ENCODE data around the gene RAP1GAP2. TPM values are rescaled to one million over a fixed set of nuclear protein-coding genes. Genes with fewer than 3 reads are reported as not detected.

The RAP1GAP2 gene
- total RNA-seq, 1 donor from 2014 or later: 5.7 TPM

DNA sequence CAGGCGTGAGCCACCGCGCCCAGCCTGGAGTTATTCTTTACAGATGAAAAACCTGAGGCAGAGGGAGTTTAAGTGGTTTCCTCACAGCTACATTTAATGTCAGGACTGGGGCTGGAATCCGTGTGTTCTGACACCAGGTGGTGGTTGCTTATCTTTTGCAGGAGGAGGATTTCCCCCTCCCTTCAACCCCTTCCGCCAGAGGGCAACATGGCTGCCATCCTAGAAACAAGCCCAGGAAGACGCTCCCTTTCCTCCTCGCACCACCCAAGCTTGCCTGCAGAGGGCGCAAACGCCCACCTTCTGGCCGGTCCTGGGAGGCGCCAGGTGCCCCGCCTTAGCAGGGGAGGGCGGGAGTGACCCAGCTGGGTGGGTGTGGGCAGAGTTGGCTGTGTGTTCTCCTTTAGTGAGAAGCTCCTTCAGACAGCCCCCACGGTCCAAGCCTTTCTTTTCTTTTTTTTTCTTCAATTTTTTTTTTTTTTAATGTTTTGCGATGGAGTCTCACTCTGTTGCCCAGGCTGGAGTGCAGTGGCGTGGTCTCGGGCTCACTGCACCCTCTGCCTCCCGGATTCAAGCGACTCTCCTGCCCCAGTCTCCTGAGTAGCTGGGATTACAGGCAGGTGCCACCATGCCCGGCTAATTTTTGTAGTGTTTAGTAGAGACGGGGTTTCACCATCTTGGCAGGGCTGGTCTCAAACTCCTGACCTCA, 9.9 kb upstream of the RAP1GAP2 start:
- DNase-seq: peak; percentile 90

DNA sequence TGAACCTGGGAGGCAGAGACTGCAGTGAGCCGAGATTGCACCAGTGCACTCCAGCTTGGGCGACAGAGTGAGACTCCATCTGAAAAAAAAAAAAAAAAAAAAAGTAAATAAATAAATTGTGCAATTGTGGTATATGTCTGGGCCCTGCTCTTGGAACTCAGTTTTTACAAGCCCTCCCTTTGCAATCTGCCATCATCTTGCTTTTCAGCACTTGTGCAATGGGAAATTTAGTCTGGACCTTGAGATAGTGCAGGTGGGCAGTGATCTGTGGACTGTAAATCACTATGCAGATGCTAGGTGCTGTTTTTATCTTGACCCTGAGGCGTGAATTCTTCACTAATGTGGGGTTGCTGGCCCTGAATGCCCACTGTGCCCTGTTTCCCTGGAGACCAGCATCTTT, 6.5 kb upstream of the RAP1GAP2 start:
- no peak for DNase-seq

DNA sequence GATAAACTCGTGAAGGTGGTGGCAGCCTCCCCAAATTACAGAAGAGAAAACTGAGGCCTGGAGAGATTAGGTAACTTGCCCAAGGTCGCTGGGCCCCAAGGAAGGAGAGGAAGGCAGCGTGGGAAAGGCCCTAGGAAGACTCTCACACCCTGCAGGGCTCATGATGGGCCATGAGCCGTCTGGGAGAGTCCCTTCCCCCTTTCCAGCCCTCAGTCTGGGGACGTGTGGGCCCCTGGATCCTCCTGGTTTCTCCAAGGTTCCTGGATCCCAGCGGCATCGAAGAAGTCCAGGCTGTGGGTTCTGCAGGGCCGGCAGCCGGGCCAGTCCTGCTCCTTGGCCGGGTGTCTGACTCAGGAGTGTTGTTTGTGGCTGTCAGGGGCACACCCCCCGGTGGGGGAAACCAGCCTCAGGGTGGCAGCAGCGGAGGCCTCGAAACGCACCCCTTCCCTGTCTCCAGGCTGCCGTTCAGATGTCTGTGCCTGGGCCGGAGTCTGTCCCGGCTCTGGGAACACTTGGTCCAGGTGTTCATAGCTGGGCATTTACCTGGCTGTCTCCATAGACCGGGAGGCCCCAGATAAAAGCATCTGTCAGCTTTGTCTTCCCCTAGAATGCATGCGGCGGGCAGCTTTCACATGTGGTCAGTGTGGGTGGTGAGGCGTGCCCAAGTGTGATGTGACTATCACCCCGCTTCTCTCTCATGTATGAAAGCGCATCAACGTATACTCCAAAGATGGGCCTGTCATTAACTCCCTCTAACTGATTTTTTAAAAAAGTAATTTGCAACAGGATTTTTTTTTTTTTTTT, 3.7 kb upstream of the RAP1GAP2 start:
- DNase-seq: no peak

DNA sequence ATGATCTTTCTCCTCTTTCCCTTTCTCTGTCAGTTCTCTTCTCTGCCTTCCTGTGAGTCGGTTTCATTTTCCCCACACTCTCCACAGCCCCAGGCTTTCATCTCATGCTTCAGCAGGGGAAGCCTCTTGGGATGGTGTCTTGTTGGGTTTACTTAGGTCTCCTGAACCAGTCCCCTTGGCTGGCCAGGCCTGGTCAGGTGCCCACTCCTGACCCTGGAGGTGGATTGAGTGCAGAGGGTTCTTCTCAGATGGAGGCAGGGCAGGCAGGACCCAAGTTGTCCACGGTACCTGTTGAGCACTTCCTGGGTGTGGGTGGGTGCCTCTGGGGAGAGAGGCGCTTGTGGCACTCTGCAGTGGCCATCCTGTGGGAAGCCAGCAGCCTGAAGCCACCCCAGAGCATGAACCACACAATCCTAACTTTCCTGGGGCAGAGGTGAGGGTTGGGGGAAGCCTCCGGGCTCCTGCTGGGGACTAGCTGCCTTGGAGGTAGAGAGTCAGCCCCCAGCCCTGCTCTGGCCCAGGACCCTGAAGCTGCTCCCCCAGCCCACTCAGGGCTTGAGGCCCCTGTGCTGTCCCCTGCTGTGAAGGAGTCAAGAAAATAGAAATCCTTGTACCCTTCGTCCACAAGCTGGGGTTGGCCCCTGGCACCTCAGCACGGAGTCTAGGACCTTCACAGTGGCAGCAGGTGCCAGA, 2.0 kb upstream of the RAP1GAP2 start:
- DNase-seq: no peak

DNA sequence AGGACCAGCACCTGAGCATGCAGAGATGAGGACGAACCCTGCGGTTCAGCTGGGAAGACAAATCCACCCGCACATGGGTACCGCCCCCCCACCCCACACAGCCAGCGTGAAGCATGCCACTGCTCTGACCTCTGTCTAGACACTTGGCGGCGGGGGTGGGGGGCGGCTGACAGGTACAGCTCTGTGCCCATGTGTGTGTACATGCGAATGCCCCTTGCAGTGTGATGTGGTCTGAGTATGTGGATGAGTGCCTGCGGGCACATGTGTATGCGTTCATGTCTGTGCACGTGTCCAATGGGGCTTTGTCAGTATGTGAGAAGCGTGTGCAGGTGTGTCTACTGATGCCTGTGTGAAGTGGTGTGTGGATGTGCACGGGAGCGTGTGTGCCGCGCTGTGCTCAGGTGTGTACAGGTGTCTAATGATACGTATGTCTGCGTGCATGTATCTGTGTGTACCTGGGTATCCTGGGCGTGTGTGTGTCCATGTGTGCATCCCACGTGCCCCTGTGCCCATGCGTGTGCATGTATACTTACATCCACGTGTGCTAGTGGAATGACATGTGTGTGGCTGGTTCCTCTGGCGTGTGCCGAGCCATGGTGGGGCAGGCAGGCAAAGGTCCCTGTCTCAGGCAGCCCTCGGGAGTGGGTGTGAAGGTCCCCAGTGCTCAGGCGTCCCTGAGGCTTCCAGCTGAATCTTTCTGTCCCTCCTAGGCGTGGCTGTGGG, 636 bp upstream of the RAP1GAP2 start:
- no peak for DNase-seq

DNA sequence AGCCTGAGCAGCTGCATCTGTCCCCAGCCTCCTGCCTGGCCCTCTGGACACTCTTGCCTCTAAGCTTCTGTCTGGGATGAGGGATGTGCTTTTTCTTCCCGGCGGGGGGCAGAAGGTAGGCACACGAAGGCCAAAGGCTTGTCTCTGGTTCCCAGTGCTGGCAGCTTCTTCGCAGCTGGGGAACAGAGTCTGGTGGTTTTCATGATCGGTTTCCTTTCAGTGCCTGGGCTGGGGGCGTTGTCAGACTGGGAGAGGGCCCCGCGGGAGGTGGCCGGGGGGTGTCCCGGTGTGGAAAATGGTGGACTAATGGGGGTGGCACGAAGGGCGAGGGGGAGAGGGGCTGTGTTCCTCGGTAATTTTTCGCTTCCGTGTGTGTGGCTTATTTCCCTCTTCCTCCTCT, 988 bp downstream of the RAP1GAP2 start:
- no peak for DNase-seq

DNA sequence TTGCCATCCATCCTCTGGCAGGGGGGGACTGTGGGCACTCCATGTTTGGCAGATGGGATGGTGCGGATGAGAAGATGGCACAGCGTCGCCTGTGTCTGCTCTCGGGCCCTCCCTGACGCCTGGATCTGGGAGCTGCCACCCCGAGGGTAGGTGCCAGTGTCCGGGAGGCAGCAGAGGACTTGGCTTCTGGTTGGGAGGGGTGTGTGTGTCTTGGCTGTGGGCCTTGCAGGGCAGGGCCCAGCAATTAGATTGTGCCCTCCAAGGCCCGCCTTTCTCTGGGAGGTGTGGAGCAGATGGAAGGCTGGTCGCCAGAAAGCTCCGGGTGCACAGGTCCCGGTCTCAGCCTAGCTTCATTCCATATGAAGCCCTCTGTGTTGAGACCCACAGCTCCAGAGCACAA, 1.4 kb downstream of the RAP1GAP2 start:
- DNase-seq: no peak

DNA sequence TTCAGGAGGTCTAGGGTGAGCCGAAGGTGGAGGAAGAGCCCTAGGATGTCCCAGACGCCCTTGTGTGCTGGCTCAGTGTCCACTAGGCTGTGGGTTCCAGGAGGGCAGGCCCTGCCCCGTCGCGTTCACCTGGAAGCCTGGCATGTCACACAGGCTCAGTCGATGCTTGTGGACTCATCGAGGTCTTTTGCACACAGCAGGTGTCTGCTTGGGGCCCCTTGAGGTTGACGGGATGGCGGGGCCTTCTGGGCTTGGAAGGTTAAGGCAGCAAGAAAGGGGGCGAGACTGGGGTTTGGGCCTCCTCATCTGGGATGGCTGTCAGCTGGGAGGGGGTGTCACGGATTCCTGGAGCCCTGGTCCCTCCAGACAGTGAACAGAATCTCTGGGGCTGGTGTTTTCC, 1.9 kb downstream of the RAP1GAP2 start:
- DNase-seq: no peak

DNA sequence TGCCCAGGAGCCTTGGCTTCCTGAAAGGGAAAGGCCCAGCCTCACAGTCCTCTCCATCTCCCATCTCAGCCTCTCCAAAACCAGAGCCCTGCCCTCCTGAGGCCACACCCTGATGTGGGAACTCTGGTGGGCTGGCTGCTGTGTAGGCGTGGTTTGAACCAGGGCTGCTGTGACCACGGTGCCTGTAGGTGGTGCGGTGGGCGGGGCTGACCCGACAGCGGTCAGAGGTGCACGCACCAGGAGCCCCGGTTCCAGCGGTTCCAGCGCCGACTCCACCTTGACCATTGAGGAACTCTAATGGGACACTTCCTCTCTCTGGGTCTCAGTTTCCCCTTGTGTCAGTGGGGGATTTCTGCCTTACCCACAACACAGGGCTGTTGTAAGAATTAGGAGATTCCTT, 2.4 kb downstream of the RAP1GAP2 start:
- DNase-seq: no peak

DNA sequence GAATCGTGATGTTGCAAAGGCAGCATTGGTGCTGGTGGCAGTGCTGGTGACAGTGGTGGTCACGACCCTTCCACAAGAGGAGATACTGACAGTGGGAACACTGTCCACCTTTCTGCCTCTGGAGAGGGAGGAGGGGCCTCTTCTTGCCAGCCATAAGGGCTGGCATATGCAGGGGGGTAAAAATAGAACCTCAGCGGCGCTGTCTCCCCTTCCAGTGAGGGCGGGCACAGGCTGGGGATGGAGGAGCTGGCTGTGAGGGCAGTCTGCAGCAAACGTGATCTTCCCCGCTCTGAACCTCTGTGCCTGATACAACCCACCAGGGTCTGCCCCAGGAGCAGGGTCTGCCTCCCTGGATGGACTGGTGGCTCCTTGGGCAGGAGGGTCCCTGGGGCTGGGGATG, 3.4 kb downstream of the RAP1GAP2 start:
- DNase-seq: no peak

DNA sequence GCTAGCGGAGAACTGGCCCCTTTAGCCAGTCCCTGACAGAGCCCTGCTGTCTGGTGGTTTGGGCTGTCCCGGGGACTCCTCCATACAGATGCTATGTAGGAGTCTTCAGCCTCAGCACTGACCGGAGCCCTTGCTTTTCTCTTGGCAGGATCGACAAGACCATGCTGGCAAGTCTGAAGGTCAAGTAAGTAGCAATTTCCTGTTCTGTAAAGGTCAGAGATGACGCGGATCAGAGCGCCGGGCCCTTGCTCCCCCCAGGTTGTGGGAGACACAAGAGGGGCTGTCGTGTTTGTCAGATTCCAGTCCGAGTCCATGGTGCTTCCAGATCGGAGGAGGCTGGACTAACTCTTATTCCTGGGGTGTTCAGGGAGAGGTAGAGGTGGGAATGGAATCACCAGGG, 4.1 kb downstream of the RAP1GAP2 start:
- DNase-seq: no peak

DNA sequence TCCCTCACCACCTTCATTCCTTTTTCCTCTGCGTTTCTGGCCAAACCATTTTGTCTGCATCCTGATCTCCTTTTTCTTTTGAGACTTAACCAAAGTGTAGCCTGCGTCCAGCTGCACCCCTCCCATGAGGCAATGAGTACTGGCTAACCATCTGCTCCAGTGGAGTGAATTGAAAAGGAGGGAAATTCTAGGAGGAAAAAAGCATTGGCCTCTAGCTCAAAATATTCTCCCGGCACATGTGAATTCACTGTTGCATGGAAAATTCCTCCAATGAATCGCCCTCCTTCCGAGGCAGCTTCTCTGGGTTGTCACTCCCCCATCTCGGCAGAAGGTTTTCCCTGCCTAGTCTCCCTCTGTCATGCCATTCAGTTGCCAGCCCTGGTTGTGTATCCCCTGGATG, 5.6 kb downstream of the RAP1GAP2 start:
- DNase-seq: no peak

DNA sequence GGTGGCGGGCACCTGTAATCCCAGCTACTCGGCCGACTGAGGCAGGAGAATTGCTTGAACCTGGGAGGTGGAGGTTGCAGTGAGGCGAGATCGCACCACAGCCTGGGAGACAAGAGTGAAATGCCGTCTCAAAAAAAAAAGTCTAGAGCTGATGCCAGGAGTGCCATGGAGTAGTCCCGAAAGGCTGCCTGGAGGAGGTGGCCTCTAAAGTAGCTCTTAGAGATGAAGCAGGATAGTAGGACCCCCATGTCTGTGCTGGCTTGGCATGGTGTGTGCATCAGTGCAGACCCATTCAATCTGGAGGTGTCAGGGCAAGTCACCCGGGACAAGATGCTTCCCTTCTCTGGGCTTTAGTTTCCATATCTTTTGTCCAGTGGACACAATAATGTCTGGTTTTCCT, 6.3 kb downstream of the RAP1GAP2 start:
- no peak for DNase-seq

DNA sequence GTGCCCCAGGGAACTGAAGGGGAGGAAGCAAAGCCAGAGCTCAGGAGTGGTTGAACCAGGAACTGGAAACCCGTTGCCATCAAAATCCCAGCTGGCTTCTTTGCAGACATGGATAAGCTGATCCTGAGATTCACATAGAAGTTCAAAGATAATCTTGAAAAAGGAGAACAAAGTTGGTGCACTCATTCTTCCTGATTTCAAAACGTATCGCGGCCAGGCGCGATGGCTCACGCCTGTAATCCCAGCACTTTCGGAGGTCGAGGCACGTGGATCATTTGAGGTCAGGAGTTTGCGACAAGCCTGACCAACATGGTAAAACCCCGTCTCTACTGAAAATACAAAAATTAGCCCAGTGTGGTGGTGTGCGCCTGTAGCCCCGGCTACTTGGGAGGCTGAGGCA, 7.1 kb downstream of the RAP1GAP2 start:
- no peak for DNase-seq

DNA sequence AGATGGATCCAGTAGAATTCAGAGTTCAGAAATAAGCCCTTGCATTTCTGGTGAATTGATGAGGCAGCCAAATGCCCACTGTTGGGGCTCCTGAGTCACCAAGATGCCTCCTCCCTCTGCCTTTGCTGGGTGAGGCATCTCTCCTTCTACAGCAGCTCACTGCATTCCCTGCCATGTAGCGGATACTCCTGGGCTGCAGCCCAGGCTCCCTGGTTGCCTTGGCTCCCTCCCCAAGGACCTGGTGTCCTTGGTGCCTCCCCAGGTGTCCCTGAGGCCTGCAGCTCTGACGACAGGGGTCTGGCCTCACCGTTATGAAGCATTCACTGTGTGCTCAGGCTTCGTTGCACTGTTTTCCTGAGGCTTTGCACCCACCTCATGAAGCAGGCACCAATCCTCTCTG, 7.7 kb downstream of the RAP1GAP2 start:
- DNase-seq: no peak

DNA sequence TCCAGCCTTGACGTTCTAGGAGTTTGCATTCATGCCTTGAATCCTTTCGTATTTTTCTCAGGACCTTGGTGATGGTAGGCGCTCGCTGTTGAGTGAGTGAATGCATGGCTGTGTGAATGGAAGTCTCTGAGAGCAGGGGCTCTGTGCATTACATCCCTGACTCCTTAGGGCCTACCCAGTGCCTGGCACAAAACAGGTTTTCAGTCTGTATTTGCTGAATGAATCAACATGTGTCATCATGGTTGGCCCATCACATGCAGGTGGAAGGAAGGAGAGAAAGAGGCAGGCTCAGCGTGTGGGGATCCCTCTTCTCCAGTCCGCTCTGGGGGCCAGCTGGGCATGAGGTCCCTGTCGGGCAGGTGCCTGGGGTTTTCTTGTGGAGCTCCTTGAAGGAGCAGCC, 8.7 kb downstream of the RAP1GAP2 start:
- DNase-seq: no peak

DNA sequence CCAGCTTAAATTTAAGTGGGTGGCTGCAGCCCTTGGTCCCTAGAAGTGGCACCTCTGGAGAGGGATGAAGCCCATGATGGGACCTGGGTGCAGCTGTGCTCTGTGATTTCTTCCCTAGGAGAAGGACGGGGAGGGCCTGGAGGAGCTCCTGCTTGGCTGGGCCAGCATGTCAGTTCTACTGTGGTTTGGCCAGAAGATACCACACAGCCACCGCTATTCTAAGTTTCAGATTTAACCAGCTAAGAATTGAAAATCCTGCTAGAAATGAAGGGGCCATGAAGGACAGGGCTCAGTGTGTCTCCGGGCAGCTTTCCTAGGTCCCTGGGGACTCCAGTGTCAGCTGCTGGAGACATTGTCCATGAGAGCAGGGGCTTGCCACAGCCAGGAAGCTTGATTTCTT, 9.7 kb downstream of the RAP1GAP2 start:
- DNase-seq: no peak

DNA sequence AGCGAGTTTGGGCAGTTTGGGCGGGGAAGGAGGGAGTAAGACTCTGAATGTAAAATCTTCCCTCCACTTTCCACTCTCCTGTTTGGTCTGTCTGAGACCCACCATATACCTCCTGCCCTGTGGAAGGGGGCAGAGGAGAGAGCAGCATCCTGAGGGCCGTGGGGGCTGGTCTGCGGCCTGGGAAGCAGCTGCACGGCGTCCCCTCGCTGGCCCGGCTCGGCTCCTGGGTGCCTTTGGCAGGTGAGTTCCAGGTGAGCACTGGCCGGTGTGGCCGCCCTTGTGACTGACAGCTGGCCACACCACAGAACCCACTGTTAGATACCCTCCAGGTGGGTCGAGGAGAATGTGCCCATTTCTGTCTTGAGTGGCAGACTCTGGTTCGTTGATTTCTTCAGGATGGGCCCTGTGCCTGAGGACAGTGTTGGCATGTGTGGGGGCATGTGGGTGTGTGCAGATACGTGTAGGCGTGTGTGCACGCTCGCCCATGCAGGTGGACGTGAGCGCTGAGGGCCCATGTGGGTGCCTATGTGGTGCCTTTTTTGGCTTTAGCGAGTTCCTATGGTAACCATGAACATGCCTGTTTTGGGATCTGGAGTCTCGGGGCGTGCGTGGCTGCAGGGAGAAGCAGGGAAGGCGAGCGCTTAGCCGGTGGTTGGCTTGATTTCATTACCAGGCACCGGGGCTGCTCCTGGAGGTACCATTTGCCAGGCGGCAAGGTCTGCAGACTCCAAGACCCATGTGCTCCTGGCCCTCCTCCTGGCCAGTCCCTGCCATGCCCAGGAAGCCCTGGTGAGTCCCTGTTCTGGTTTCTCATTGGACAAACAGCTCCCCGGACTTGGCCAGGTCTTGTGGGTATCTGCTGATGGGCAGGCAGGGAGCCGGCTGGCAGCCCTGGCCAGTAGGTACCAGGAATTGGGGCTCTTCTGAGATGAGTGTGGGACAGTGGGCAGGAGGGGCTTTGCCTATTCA, 12.4 kb downstream of the RAP1GAP2 start:
- no peak for DNase-seq

DNA sequence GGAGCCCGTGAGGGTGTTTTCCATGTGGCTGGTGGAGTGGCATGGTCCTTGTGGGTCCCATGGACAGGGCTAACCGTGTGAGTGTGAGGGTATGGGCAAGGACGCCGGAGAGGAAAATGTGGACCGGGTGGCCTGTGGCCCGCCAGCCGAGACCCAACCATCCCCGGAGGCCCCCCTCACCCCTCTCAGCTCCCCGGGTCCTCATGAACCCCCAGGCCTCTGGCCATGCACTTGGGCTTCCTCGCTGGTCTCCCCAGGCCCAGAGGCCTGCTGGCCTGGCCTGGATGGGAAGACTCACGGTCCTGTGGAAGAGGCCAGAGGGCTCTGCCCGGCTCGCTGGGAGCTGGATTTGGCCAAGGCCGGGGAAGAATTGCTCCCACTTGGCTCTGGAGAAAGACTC, 13.1 kb downstream of the RAP1GAP2 start:
- DNase-seq: no peak

DNA sequence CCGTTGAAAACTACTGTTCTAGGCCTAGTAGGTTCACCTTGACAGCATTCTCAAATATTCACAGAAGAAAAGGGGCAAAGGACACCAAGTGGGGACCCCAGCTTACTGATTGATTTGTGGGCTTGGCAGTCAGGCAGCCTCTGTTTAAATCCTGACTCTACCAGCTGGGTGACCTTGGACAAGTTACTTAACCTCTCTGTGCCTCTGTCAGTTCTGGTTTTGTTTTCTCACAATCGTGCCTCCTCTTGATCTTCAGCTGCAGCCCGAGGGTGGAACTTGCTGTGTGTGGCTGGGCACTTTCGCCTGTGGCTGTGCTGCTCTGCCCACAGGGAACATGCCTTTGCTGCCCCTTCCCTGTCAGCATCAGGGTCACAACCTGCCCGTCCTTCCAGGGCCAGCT, 17.8 kb downstream of the RAP1GAP2 start:
- no peak for DNase-seq

All from tongue (tissue), 2 donors.